Measurements from ENCODE around the gene STING1.
"Not testable (repeated sequence)": the region's sequence is repeated elsewhere in the genome, so short reads cannot be mapped to it uniquely, and the experiment has no call there.

Gene STING1

DNA sequence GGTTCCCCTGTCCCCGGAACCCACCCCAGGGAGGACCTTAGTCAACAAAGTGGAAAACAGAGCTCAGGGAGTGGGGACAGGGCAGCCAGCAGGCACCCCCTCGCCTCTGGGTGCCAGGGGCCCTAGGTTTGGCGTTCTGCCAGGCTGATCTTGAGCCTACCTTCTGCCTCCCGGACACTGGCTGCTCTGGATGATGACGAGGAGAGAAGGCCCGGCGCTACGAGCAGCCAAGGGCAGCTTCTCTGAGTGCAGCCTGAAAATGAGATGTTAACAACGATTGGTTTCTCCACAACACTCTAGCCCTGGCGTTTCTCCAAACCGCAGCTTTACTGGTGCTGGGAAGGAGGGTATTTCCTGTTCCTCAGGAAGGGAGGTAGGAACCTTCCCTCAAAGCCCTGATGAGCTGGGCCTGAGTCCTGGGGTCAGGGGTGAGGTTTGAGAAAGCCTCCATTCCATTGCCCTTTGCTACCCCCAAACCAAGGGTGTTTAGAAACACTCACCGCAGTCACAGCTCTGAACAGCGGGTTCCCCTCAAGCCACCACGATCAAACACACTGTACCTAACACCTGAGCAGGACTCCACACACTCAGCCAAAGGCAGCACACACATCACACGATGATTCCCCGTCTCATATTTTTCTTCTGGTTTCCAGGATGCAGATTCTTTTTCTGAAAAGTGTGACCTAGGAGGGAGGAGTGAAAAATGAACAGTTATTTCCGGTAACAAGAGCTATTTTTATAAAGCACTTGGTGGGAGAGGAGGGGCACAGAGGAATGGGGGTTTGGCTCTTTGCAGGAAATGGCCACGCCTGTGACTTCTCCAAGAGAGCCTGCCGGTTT, at the start of gene STING1:
Gene STING1 (minus strand): TSS at position 709 of the 840 bp plus-strand sequence. CDS start 1,054 bp downstream, outside the sequence.
- peak; percentile 60 for DNase-seq

DNA sequence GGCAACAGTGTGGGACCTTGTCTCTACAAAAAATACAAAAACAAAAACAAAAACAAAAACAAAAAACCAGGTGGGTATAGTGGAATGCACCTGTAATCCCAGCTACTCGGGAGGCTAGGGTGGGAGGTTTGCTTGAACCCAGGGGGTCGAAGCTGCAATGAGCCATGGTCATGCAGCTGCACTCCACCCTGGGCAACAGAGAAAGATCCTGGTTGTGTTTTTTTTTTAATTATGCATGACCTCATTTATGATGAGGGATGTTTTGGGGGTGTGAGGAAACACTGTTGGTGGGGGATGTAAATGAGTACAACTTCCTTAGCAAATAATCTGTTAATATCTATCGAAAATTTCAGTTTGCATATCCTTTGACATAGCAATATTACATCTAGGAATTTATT, 49.2 kb upstream of the STING1 start:
- no peak for DNase-seq

DNA sequence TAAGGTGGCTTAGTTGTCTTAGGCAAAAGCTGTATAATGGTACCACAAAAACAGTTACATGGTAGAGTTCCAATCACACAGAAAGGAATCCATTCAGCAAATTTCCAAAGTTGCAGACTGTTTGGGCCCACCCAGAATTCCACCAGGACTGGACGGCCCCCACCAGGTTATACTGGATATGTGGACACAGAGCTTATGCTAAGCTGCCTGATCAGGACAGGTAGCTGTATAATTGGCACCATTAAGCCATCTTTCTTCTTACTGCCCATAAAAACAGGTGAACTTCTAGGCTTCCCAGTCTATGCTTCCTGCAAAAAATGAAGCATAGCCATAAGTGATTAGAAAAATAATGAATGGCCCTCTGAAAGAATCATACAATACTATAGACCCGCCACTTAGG, 47.5 kb upstream of the STING1 start:
- DNase-seq = not testable (repeated sequence)

DNA sequence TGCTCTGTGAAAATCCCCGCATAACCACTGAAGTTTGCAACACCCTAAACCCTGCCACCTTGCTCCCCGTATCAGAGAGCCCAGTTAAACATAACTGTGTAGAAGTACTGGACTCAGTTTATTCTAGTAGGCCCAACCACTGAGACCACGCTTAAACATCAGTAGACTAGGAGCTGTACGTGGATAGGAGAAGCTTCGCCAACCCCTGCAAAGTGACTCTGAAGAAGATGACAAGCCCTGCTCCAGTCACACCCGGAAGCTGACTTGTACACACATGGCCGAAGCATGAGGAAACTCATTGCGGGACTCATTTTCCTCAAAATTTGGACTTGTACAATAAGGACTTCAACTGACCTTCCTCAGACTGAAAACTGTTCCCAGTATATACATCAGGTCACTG, 46.1 kb upstream of the STING1 start:
- DNase-seq = not testable (repeated sequence)

DNA sequence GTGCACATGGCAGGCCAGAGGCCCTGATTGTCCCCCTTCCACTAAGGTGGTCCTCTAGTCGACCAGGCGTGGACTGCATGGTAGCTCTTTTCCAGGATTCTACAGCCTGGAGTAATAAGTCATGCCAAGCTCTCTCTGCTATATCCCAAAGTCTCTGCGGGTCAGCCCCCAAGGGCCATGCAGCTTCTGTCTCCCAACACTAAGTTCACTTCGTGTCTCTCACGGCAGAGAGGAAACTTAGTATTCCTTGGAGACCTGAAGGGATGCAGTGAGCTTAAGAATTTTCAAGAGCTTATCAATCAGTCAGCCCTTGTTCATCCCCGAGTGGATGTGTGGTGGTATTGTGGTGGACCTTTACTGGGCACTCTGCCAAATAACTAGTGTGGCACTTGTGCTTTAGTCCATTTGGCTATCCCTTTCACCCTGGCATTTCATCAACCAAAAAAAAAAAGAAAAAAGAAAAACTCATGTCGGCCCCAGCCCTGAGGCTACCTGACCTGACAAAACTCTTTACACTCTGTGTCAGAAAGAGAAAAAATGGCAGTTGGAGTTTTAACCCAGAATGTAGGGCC, 45.4 kb upstream of the STING1 start:
- DNase-seq = not testable (repeated sequence)

DNA sequence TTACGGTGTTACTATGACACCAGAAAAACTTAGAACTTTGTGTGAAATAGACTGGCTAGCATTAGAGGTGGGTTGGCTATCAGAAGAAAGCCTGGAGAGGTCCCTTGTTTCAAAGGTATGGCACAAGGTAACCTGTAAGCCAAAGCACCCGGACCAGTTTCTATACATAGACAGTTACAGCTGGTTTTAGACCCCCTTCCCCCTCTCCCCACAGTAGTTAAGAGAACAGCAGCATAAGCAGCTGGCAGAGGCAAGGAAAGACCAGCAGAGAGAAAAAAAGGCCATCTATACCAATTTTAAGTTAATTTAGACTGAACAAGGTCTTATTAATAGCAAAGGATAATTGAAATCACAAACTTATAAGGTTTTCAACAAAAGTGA, 44.5 kb upstream of the STING1 start:
- not testable (repeated sequence) for DNase-seq

DNA sequence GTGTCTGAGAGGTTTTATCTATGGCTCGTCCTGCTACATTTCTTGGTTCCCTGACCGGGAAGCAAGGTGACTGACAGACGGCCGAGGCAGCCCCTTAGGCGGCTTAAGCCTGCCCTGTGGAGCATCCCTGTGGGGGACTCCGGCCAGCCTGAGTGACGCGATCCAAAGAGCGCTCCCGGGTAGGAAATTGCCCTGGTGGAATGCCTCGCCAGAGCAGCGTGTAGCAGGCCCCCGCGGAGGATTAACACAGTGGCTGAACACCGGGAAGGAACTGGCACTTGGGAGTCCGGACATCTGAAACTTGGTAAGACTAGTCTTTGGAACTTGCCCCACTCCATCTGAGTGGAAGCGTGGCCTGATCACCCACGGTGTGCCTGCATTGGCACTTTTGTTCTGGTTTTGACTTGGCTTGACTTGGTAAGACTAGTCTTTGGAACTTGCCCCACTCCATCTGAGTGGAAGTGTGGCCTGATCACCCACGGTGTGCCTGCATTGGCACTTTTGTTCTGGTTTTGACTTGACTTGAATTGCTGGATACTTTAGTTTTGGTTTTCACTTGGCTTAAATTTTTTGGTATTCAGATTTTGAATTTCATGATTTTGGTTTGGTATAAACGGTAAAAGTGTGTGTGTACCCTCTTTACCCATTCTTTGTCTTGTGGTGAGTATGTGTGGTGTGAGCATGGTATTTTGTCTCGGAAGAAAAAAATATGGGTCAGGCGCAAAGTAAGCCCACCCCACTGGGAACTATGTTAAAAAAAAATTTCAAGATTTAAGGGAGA, 43.9 kb upstream of the STING1 start:
- not testable (repeated sequence) for DNase-seq

DNA sequence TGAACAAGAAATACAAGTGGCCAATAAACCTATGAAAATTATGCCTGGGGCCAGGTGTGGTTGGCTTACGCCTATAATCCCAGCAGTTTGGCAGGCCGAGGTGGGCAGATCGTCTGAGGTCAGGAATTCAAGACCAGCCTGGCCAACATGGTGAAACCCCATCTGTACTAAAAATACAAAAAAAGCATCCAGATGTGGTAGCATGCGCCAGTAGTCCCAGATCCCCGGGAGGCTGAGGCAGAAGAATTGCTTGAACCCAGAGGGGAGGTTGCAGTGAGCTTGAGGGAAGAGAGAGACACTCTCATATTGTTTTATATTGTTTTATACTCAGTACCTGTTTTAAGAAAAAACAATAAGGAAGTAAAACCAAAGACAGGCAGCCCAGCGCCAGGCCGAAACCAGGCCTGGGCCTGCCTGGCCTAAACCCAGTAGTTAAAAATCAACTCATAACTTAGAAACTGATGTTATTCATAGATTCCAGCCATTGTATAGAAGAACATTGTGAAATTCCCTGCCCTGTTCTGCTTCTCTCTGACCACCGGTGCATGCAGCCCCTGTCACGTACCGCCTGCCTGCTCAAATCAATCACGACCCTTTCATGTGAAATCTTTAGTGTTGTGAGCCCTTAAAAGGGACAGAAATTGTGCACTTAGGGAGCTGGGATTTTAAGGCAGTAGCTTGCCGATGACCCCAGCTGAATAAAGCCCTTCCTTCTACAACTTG, 43.2 kb upstream of the STING1 start:
- not testable (repeated sequence) for DNase-seq

DNA sequence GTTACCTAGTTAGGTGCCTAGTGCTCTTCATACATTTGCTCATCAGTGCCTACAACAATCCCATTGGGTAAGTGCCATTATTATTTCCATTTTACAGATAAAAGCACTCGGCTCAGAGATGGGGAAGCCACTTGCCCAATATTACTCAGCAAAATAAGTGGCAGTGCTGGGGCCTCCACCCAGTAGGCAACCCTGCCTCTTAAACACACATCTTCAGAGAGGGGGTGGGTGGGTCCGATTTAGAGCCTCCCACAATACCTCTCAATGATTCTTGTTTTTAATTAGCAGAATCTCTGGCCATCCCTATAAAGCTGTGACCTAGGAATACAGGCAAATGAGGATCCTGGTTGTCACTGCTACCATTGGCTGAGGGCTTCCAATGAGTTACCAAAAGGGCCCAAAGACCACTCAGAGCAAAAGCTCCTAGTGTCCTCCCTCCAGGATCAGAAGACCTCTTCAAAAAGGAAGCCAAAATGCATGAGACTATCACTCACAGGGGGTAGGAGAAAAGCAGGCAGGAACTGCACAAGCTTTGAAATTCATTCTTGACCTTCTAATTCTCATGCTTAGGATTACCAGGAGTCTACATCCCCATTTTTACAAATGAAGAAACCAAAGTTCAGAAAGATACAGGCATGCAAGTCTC, 42.5 kb upstream of the STING1 start:
- DNase-seq = no peak

DNA sequence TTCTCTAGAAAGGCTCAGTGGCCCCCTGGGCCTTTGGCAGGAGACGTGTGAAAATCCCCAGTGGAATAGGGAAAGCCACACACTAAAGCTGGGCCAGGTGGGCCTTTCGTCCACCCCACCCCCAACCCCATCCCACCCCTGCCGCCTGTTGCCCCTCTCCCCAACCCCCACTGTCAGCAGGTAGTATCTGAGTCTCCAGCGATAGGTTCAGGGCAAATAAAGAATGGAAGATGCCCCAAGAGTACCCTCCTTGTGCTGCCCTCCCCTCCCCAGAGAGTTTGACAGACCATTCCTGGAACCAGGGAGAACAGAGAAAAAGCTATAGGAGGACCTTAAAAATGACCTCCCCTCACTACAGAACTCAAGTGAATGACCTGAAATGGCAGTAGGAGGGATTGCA, 41.9 kb upstream of the STING1 start:
- DNase-seq = no peak

DNA sequence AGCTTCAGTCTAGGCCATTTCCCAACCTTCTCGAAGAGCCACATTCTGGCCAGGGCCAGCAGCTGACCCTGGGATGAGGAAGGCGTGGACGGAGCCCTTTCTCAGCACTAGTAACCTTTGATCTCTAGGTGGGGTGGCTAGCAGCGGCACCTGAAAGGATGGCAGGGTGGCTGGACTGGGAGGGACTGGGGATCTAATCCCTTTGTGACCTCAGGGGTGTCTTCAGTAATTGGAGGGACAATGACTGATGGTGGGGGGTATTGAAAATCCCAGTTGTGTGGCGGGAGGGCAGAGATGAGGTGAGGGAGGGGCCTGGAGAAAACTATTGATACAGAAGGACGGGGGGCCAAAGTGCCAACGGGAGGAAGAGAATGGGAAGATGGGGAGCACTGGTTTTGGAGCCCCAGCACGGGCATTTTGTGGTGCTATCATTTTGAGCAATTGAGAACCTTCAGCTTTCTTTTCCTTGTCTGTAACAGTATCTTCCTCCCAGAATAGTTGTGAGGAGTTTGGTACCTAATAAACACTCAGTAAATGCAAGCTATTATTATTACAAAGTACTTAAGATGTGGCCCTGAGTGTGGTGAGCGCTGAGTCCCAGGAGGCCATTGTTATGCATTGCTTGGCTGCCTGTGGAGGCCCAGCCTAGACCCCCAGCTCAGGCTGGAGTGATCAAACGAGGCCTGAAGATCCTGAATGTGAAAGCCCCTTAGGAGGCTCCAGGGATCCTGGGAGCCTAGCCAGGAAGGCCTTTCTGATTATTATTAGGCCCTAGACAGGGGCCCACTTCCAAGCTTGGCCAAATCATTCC, 41.3 kb upstream of the STING1 start:
- no peak for DNase-seq

DNA sequence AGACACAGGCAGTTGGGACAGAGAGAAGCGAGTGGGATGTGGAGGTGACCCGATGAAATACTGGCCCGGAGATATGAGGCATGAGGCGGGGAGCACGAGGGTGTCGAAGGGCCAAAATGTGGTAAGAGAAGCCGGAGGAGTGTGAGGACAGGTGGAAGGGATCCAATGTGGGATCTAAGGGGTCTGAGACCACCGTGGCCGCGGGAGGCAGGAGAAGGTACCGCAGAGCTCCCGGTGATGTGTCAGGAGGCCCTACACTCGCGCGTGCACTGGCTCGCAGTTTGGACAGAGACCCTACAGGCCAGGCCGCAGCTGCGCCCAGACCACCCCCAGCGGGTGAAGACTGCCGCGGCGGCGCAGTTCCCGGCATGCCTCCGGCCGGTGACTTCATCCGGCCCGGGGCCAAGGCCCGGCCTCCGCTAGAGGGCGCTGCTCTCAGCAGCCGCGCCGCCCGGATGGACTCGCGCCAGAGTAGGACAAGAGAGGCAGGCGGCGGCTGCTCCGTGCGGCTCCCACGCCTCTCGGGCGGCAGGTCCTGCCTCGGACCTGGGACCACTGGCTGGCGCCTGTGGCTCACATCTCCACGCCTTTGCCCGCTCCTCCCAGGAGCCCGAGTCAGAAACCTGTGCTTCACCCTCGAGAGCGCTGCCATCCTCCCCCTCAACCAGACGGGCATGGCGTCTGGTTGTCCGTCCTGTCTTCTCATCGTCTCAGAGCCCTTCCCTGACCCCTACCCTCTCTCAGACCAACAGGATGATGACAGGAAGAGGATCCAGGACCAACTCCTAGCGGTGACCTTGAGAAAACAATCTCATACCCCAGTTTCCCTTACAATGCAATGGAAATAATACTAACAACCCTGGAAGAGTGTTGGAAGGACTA, 35.4 kb upstream of the STING1 start:
- DNase-seq = peak; percentile 95

DNA sequence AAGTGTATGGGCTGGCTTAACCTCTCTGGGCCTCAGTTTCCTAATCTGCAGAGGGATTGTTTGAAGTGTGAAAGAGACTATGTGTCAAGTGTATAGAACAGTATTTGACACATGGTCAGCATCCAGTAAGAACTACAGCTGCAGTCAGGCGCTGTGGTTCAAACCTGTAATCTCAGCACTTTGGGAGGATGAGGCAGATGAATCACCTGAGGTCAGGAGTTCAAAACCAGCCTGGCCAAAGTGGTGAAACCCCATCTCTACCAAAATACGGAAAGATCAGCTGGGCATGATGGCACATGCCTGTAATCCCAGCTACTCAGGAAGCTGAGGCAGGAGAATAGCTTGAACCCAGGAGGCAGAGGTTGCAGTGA, 31.9 kb upstream of the STING1 start:
- no peak for DNase-seq

DNA sequence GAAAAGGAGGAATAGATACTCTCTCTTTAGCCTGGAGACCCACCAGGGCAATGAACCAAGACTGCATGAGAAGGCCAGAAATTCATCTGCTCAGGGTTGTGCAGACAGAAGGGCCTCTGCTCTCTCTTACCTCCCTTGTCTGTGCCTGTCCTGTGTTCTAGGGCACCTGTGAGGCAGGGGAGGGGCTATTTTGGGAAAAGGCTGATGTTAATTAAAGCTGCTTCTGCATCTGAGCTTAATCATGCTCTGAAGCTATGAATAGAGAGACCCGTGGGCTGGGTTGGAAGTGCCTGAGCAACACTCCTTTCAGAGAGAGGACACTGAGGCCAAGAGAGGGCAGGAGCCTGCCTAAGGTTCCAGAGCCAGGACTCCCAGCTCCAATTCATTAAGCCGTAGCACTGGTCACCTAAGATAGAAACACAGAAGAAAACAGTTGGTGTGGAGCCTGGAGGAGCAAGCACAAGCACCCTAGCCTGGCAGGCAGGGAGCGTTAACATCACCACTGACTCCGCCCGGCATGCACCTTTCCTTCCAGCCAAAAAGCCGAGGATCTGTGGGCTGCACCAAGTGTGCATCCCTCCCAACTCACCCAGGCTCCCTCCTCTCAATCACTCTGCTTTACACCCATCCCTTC, 31.4 kb upstream of the STING1 start:
- DNase-seq = no peak

DNA sequence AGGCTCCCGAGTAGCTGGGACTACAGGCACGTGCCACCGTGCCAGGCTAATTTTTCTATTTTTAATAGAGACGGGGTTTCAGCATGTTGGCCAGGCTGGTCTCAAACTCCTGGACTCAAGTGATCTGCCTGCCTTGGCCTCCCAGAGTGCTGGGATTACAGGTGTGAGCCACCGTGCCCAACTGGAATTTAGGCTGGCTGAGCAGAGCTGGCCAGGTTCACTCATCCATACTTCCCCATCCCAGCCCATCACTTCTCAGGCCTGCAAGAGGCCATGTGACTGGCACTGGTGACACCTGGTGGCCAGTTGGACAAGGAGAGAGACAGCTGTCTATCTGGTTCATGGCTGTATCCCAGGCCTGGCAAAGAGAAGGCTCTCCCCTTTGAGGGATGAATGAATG, 30.9 kb upstream of the STING1 start:
- DNase-seq = peak; percentile 64

DNA sequence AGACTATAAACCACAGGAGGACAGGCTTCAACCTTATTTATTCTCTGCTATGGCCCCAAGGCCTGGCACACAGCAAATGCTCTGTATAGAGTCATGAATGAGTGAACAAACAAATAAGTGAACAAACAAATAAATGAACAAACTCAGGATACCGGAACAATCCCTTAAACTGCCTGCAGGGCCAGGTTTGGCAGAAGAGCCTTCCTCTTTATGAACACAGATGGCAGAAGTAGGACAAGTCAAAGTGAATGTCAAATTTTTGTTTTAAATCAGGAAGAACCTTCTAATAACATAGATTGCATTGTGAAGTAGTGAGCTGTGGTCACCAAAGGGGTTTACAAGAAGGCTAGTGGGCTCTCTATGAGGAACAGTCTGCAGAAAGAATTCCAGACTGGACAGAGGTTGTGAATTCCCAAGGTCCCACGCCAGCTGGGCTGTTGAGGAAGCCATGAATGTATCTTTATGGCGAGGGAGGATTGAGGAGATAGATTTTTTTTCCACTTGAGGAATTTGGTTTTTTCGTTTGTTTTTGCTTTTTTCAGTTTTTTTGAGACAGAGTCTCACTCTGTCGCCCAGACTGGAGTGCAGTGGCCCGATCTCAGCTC, 30.3 kb upstream of the STING1 start:
- no peak for DNase-seq

DNA sequence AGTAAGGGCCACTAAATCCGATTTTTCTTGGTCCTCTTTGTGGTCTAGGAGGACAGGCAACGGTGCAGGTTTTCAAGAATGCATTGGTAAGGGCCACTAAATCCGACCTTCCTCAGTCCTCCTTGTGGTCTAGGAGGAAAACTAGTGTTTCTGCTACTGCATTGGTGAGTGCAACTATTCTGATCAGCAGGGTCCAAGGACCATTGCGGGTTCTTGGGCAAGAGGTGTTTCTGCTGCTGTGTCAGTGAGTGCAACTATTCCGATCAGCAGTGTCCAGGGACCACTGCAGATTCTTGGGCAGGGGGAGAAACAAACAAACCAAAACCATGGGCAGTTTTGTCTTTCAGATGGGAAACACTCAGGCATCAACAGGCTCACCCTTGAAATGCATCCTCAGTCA, 22.2 kb upstream of the STING1 start:
- DNase-seq = not testable (repeated sequence)

DNA sequence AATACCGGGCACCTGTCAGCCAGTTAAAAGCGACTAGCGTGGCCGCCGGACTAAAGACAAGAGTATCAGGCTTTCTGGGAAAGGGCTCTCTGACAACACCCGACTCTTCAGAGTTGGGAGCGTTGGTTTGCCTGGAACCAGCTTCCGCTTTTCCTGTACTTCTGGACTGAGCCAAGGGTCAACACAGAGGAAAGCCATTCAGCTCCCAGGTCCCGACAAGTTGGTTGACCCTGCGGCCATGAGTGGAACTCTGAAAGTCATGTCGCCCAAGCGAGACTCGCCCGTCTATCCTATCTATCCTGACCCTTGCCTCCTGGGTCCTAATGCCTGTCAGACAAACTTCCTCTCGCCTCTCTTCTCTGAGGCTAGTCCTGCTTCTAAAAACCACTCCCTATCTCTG, 21.3 kb upstream of the STING1 start:
- not testable (repeated sequence) for DNase-seq

DNA sequence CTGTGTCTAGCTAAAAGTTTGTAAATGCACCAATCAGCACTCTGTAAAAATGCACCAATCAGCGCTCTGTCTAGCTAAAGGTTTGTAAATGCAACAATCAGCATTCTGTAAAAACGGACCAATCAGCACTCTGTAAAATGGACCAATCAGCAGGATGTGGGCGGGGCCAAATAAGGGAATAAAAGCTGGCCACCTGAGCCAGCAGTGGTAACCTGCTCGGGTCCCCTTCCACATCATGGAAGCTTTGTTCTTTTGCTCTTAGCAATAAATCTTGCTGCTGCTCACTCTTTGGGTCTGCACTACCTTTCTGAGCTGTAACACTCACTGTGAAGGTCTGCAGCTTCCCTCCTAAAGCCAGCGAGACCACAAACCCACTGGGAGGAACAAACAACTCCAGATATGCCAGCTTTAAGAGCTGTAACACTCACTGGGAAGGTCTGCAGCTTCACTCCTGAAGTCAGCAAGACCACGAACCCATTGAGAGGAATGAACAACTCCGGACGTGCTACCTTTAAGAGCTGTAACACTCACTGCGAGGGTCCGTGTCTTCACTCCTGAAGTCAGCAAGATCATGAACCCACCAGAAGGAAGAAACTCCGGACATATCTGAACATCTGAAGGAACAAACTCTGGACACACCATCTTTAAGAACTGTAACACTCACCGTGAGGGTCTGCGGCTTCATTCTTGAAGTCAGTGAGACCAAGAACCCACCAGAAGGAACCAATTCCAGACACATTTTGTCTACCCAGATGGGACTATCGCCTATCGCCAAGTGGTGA, 20.7 kb upstream of the STING1 start:
- DNase-seq = not testable (repeated sequence)
